ENCODE results near the gene S100PBP. TPM values are rescaled to one million over a fixed set of nuclear protein-coding genes. Genes with fewer than 3 reads are reported as not detected.

S100PBP gene
- total and polyA plus RNA-seq, 7 donors, result 3.2 to 50.7 (median 25.2) TPM

DNA sequence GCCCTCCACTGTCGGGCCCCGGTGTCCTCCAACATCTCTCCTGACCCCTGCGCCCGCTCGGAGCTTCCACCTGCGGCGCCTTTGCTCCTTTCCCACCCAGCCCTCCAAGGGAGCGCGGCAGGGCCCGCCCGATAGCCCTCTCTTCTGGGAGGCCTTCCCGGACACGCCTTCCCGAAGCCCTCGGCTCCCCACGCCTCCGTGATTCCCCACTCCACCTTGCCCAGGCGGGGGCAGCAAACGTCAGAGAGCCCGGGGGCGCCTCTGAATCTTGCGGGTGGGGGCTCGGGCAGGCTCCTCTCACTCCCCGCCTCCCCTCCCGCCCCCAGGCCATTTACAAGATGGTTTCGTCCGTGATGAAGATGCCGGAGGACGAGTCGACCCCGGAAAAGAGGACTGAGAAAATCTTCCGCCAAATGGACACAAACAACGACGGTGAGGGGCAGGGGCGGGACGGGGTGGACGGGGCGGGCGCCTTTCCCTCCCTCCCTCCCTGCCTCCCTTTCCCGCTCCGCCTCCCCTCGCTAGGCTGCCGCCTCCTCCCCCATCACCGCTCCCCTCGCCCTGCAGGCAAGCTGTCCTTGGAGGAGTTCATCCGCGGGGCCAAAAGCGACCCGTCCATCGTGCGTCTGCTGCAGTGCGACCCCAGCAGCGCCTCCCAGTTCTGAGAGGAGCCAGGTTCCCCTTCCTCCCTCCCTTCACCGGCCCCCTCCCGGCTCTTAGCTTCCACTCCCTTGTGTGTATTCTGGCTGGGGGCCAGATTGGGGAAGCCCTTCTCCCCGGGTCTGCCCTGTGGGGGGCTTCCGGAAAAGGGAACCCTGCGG lies 76.0 kb downstream of the S100PBP start:
- WGBS, 2 donors, result 2% methylated on average over 58 of the region's 58 CpGs
- H3K27me3 ChIP-seq, result peaks cover 15 to 43% (median 30%) of the 10 kb centered on the region in 3 donors
- H3K4me1 ChIP-seq, result peaks cover 0 to 17% (median 14%) of the 10 kb centered on the region in 4 donors
- intact Hi-C loops (cut with DNase I), result no loop called here
- H3K36me3 ChIP-seq, result no peaks in the 10 kb centered on the region
- no peaks in the 10 kb centered on the region for H3K9me3 ChIP-seq
- TF ChIP-seq POLR2AphosphoS5 (IDR thresholded peaks at IDR 0.05) (no peak), POLR2A (IDR thresholded peaks at IDR 0.05) (no peak), EP300 (IDR thresholded peaks at IDR 0.05) (no peak)
- TF ChIP-seq, protein P1, sequence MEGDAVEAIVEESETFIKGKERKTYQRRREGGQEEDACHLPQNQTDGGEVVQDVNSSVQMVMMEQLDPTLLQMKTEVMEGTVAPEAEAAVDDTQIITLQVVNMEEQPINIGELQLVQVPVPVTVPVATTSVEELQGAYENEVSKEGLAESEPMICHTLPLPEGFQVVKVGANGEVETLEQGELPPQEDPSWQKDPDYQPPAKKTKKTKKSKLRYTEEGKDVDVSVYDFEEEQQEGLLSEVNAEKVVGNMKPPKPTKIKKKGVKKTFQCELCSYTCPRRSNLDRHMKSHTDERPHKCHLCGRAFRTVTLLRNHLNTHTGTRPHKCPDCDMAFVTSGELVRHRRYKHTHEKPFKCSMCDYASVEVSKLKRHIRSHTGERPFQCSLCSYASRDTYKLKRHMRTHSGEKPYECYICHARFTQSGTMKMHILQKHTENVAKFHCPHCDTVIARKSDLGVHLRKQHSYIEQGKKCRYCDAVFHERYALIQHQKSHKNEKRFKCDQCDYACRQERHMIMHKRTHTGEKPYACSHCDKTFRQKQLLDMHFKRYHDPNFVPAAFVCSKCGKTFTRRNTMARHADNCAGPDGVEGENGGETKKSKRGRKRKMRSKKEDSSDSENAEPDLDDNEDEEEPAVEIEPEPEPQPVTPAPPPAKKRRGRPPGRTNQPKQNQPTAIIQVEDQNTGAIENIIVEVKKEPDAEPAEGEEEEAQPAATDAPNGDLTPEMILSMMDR (IDR thresholded peaks at IDR 0.05), result no peak
- DNase-seq, result peak; percentile 77
- peak overlapping the region in 1 of 4 donors; percentile 25 for H3K27ac ChIP-seq
- H3K4me3 ChIP-seq, result peak overlapping the region; percentile 29 to 51 (median 44)

DNA sequence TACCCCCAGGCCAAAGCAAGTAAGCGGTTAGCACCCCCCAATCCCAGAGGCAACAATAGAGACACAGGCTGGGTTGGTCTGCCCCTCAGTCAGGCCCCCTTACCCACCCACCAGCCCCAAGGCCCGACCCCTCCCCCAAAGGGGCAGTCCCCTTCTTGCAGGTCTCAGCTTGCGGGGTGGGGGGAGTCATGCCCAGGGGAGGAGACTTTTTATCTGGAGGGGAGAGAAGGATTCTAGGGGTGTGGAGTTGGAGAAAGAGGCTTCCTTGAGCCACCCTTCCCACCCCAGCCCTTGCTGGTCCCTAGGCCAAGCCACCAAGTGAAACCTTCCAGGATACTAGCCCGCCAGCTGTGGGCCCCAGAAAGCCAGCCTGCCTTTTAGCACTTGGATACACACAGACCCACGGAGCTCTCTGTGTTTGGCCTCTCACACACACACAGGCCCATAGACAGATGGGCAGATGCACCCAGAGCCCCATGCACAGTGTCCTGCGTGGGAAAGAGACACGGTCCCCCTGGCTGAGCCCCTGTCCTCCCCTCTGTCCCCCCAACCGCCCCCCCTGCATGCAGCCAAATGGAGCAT lies 76.7 kb downstream of the S100PBP start:
- Histone ChIP-seq H3K27me3 (peaks cover 15 to 43% (median 30%) of the 10 kb centered on the region in 3 donors), H3K36me3 (no peaks in the 10 kb centered on the region), H3K4me1 (peaks cover 0 to 17% (median 14%) of the 10 kb centered on the region in 4 donors), H3K4me3 (peak overlapping the region in 1 of 4 donors; percentile 51), H3K9me3 (no peaks in the 10 kb centered on the region), H3K27ac (no peak overlapping the region)
- DNase-seq, result no peak
- intact Hi-C loops (cut with DNase I), result no loop called here
- no peak for TF ChIP-seq POLR2AphosphoS5 (IDR thresholded peaks at IDR 0.05)
- no peak for TF ChIP-seq EP300 (IDR thresholded peaks at IDR 0.05)
- TF ChIP-seq, protein P1 (IDR thresholded peaks at IDR 0.05), result no peak
- no peak for TF ChIP-seq POLR2A (IDR thresholded peaks at IDR 0.05)
- 58 to 71% methylated on average over 8 of the region's 8 CpGs for WGBS, 2 donors

DNA sequence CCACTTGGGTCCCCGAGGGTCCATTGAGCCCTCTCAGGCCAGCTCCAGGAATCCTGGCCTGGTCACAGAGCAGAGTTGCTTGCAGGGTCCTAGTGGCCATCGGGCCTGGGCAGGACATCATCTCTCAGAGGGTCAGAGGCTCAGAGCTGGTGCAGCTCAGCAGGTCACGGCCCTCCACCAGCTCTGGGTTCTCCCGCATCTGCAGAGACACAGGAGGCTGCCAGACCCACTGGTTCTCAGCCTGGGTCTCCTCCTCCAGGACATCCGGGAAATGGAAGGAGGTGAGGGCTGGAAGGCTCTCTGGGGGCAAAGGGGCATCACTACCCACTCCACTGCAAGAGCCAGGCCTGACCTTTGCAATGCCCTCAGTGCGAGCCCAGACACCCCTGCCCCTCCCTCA lies 77.2 kb downstream of the S100PBP start:
- no peak overlapping the region for H3K27ac ChIP-seq
- no peaks in the 10 kb centered on the region for H3K9me3 ChIP-seq
- 73 to 84% methylated on average over 6 of the region's 6 CpGs for WGBS, 2 donors
- H3K27me3 ChIP-seq, result peaks cover 15 to 43% (median 30%) of the 10 kb centered on the region in 3 donors
- H3K4me1 ChIP-seq, result peaks cover 0 to 17% (median 14%) of the 10 kb centered on the region in 4 donors
- TF ChIP-seq EP300 (IDR thresholded peaks at IDR 0.05) (no peak), POLR2A (IDR thresholded peaks at IDR 0.05) (no peak), POLR2AphosphoS5 (IDR thresholded peaks at IDR 0.05) (no peak)
- TF ChIP-seq, protein P1 (IDR thresholded peaks at IDR 0.05), result no peak
- peak; percentile 55 for DNase-seq
- intact Hi-C loops (cut with DNase I), result no loop called here
- H3K36me3 ChIP-seq, result no peaks in the 10 kb centered on the region
- H3K4me3 ChIP-seq, result no peak overlapping the region

DNA sequence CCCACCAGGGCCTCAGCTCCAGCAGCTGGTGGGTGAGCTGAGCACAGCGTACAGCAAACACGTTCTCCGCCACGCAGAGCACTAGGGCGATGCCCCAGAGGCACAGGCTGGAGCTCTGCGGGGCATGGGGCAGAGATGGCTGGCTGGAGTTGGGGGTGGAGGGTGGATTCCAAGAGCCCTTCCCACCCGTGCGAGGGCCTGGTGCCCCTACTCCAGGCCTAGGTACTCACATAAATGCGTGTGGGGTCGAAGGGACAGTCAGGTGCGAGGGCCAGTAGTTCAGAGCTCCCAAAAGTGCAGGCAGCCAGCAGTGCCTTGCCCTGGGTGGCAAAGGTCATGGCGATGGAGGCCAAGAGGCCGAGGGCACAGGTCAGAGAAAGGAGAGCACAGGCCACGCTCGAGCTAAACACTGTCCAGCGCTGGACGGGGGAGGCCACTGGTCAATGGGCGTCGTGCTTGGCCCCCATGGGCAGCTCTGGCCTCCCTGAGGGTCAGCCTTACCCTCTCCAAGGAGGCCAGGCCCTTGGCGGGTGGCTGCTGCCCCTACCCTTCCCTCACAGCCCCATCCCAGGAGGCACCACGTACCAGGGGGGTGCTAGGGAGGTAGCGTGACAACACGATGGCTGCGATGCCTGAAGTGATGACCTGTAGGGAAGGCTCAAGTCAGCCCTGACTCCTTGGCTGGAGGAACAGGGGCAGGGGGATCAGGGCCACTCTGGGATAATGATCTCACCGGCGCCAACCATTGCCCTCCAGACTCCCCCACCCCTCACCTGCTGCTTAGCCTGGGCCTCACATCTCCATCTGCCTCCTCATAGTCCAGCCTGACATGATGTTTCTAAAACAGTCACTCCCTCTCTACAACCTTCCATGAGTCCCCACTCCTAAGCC lies 78.1 kb downstream of the S100PBP start:
- WGBS, 2 donors, result 86 to 92% methylated on average over 26 of the region's 26 CpGs
- intact Hi-C loops (cut with DNase I), result no loop called here
- peaks cover 0 to 23% (median 18%) of the 10 kb centered on the region in 4 donors for H3K4me1 ChIP-seq
- TF ChIP-seq, protein P1 (IDR thresholded peaks at IDR 0.05), result no peak
- TF ChIP-seq POLR2A (IDR thresholded peaks at IDR 0.05), result no peak
- TF ChIP-seq POLR2AphosphoS5 (IDR thresholded peaks at IDR 0.05), result no peak
- no peak for TF ChIP-seq EP300 (IDR thresholded peaks at IDR 0.05)
- no peak overlapping the region for H3K4me3 ChIP-seq
- H3K27ac ChIP-seq, result no peak overlapping the region
- H3K9me3 ChIP-seq, result no peaks in the 10 kb centered on the region
- peaks cover 15 to 39% (median 30%) of the 10 kb centered on the region in 3 donors for H3K27me3 ChIP-seq
- no peaks in the 10 kb centered on the region for H3K36me3 ChIP-seq
- peak; percentile 56 for DNase-seq
